Cardiac septum (tissue), 1 donor: ENCODE results near the gene PLPPR5. TPM values are rescaled to one million over a fixed set of nuclear protein-coding genes. Genes with fewer than 3 reads are reported as not detected.
"Not testable (repeated sequence)": the region's sequence is repeated elsewhere in the genome, so short reads cannot be mapped to it uniquely, and the experiment has no call there.

ENCODE experiments used
- DNase-seq: peaks from one replicate; pipeline ENCODE4 v3.0.0-alpha.2; 2020; ENCODE audit warnings: low spot score
- intact Hi-C: fragments of 100-400 bp; cut with DNase I; formaldehyde crosslinking; loops from one replicate; pipeline ENCODE4 v1.14.0; 2022
- long read RNA-seq: library from polyadenylated mRNA; unstranded; transcript quantifications from one replicate; pipeline ENCODE4 v2.0.0, GENCODE V29; 2021
- total RNA-seq: library from RNA; stranded (reverse); fragmentation: NEBNext Ultra II Directional; extraction: Animal tissue kit (Norgen Biotek cat#: 25700); gene quantifications from one replicate; pipeline ENCODE4 v1.2.1, GENCODE V29; 2021
- donor health status: DM: no; HTN: no; CAD: no.

The PLPPR5 gene, protein sequence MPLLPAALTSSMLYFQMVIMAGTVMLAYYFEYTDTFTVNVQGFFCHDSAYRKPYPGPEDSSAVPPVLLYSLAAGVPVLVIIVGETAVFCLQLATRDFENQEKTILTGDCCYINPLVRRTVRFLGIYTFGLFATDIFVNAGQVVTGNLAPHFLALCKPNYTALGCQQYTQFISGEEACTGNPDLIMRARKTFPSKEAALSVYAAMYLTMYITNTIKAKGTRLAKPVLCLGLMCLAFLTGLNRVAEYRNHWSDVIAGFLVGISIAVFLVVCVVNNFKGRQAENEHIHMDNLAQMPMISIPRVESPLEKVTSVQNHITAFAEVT
- total RNA-seq: not detected
- long read RNA-seq: 0 reads

DNA sequence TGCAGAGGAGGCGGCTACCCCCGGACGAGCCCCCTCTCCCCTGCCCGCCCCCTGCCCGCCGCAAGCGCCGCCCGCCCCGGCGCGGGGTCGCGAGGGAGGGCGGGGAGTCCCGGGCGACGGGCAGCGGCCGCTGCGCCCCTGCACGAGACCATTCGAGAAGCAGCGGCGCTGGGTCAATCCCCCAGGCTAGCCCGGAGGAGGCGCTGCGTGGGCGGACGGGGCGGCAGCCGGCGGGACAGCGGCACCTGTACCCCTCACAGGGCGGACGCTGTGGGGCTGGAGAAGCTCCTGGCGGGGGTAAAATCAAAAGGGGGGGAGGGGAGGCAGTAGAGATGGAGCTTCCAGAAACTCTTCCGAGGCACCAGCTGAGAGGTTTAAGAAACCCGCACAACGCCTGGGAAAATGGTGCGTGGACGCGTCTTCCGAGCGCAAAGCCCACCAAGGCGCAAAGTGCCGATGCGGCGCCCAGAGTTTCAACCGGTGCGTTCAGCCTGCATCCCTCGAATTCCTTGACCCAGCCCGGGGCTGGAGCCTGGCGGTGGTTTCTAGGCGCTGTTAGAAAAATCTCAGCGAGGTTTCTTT is at the start of gene PLPPR5:
PLPPR5 (minus strand) TSS at position 1 of the 582 bp plus-strand sequence. CDS start 190 bp downstream, outside the sequence.
- no peak for DNase-seq
- intact Hi-C loops: no loop called here

DNA sequence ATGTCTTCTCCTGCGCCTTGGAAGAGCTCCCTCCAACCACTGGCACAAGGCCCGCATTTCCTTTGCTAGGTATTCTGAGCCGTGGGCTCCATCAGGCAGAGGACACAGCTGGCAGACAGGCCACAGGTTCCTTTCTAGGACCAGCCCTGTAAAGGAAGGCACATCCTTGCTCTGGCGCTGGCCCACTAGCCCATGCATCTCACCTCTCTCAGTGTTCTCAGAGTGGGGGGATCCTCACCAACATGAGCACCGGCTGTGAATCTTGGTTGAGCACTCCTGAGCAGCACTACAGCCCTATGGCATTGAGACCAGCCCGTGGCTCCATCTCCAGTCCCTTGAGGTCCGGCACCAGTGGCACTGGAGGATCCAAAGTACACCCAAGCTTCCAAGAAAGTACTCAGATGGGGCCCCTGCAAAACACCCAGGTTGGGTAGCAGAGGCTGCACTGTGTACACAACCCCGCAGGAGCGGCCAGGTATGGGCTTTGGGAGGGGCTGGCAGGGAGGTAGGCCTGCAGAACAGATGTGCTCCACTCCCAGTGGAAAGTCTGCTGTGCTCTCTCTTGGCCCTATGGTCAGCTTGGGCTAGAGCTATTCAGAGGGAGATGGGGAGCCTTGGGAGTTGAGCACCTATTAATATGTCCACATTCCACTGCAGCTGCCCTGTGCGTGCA is 47.1 kb upstream of the PLPPR5 start:
- intact Hi-C loops: no loop called here
- DNase-seq: no peak

DNA sequence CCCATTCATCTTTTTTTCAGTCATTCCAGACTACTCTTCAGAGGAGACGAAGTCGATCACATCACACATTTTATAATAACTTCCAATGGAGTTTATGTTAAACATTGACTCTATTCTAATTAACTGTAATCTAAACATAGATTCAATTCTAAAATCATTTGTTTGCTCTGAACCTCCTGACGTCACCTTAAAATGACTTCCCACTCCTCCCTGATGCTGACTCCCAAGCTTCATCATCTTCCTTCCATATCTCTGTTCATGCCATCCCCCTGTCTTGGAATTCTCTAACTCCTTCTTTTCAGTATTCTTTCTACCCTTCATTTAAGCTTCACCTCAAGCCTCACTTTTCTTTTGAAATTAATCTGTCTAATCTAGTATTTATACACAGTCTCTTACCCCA is 45.1 kb upstream of the PLPPR5 start:
- intact Hi-C loops: no loop called here

GRCh38 chr1:99036746-99037145 is 32.1 kb upstream of the PLPPR5 start:
- intact Hi-C loops, DNase-seq: not testable (repeated sequence)

More for the DNA sequence above, 45.1 kb upstream of the PLPPR5 start:
- DNase-seq: no peak

GRCh38 chr1:99018313-99018712 is 13.7 kb upstream of the PLPPR5 start:
- intact Hi-C loops: no loop called here
- no peak for DNase-seq

- no peak for DNase-seq
- intact Hi-C loops: no loop called here
These were observed 13.0 kb upstream of the PLPPR5 start for GRCh38 chr1:99017655-99018054.

DNA sequence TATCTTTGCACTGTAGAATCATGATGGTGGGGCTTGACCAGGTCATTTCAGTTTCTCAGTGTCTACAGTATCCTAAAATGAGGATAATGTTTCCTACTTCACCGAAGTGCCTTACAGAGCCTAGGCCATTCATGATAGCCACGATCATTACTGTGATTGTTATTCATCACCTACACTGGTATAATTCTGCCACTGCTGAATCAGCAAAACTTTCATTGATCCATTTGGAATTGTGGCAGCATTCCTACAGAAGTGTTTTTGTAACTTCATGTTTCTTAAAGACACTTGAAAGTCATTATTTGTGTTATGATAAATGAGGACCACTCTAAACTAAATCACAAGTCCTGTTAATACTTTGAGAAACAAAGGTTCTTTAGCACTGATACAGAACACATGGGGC is 6.0 kb upstream of the PLPPR5 start:
- DNase-seq: no peak
- intact Hi-C loops: no loop called here

DNA sequence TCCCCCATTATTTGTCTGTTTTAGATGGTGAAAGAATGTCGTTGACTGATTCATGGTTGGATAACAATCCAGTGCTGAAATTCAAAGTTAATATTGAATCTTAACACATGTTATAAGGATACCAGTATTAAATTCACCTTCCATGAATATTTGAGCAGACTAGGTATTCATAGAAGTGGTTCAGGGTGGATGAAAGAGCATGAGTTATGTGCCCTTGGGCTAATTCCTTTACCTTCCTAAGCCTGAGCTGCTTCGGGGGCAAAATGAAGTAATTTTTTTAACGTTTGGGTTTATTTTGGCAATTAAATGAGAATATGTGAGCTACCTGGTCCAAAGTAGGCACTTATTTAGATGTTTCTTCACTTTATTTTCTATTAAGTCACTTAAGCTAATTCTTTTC is 2.7 kb upstream of the PLPPR5 start:
- intact Hi-C loops: no loop called here
- no peak for DNase-seq

- intact Hi-C loops: no loop called here
- no peak for DNase-seq
These were observed 879 bp upstream of the PLPPR5 start for GRCh38 chr1:99005537-99005942.

GRCh38 chr1:99004254-99004860 is 304 bp downstream of the PLPPR5 start:
- intact Hi-C loops: no loop called here
- DNase-seq: no peak

DNA sequence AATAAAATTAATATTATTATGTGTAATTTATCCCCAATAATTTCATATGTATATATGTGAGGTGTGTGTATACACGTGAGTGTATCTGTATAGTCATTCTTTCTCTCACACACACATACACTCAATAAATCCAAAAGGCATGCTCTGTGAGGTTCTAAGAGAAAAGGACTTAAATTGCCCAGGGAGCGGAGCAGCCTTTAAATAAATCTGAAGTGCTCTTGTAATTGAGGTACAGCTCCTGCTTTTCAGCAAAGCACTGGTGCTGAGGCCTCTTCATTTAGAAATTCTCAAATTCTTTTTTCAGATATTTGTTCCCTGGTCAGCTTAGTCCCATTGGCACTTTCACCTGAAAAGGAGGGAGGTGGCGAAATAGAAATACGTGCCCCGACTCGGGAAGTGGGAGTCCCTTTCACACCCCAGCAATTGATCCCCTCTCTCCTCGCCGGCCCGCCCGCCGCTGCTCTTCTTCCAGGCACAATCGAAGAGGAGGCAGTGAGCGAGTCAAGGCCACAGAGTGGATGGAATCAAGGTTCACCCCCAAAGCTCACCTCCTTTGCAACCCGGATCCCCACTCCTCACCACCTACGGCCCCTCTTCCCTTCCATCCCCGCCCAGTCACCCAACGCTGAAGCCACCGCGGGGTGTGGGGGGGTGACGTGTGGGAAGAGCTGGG is 944 bp downstream of the PLPPR5 start:
- DNase-seq: no peak
- intact Hi-C loops: no loop called here

DNA sequence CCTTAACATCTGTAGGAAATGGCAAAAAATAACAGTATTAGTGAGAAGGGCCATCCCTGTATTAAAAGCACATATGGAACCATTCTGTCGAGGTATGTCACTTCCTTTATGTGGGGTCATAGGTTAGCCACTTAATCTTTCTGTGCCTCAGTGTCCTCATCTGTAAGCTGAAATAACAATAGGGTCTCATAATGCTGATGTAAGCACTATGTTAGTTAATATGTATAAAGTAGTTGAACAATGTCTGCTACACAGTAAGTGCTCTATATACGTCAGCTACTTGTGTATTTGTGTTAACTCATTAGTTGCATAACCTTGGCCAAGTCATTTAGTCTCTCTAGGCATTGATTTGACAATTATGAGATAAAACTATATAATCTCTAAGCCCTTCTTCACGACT is 11.8 kb downstream of the PLPPR5 start:
- intact Hi-C loops: no loop called here
- no peak for DNase-seq

GRCh38 chr1:98991127-98992012 is 13.3 kb downstream of the PLPPR5 start:
- intact Hi-C loops: no loop called here
- no peak for DNase-seq

- DNase-seq: no peak
- intact Hi-C loops: no loop called here
These were observed 15.1 kb downstream of the PLPPR5 start for GRCh38 chr1:98989556-98989907.

- intact Hi-C loops: no loop called here
These were observed 15.6 kb downstream of the PLPPR5 start for GRCh38 chr1:98988904-98989555.

GRCh38 chr1:98985687-98986086 is 19.0 kb downstream of the PLPPR5 start:
- no peak for DNase-seq
- intact Hi-C loops: no loop called here

More at GRCh38 chr1:98988904-98989555, 15.6 kb downstream of the PLPPR5 start:
- no peak for DNase-seq

- DNase-seq: no peak
- intact Hi-C loops: no loop called here
These were observed 22.6 kb downstream of the PLPPR5 start for GRCh38 chr1:98981917-98982513.

DNA sequence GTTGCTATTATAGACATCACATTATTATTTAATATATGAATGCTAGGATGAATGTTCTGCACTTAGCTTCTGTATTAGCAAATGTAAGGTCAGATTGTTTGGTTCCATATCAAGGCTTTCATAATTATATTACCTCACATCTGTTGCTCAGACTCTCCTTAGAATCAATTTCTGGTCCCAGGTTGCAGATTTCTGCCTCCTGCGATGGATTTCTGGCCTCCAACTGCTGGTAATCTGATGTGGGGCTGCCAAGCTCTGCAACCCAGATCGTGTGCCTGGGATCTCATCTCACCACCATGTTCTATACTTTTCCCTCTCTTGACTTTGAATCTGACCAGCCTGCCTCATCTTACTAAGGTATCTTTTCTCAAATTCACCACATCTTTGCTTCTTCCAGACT is 25.2 kb downstream of the PLPPR5 start:
- intact Hi-C loops: no loop called here

More for the DNA sequence above, 25.2 kb downstream of the PLPPR5 start:
- DNase-seq: no peak
